GM18526 (cell line): Measurements from ENCODE around the gene UQCC5.

Source experiments
- POLR2A ChIP-seq: IDR thresholded peaks from 3 replicates; pipeline ENCODE4 v1.6.1; 2011; ENCODE audit not compliant: insufficient read length; ENCODE audit errors: extremely low read depth

UQCC5 gene

DNA sequence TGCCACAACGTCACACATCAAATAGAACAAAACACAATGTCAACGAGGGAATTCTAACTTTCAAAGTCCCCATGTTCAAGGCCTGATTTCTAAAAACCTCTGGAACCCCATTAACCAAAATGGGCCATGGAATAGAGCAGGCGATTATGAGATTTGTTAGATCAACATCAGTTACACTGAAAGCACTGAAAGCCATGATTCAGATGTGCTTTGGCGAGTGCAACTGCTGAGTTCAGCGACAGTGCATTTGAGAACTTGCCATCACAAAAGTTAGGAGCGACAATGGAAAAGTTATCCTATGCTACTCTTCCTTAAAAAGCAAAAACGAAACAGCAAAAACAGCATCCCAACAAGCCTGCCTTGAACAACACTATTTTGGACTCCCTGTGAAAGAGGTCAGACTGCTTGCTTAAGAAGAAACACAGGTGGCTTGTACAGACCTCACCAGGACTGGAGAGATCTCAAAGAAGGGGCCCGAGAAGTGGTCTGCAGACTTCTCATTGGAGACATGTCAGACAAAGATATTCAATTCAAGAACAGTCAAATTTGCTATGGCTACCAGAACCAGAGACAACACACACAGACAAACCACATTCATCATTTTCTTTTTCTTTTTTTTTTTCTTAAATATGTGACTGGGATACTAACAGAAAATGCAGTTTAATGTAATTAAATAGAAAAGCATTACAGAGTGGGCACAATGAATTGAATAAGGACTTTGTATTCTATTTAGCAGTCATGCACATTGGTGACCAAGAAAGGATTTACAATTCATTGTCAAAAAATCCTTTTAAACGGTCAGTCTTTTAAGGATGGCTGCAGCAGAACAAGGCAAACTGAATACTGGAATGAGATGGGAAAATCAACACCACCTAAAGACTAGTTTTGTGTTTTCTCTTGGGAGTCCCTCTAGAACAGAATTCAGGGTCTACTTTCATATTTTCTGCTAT lies 20.9 kb downstream of the UQCC5 start:
- no peak for TF ChIP-seq POLR2A

DNA sequence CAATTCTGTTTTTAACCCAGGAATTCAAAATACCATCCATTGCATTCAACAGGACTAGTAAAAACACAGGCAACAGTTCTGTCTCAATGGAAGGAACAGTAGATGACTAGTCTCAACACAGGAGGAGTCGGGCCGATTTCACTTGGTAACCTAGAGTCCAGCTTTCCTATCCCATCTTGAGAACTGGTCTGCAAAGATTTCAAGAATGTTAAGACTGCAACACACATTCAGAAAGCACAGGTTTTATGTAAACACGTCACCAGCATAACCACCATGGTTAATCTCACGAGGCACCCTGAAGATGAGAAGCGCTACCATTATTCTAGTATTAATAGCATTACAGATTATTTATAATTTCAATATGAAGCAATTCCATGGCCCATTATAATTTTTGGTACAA lies 22.0 kb downstream of the UQCC5 start:
- TF ChIP-seq POLR2A, result no peak

DNA sequence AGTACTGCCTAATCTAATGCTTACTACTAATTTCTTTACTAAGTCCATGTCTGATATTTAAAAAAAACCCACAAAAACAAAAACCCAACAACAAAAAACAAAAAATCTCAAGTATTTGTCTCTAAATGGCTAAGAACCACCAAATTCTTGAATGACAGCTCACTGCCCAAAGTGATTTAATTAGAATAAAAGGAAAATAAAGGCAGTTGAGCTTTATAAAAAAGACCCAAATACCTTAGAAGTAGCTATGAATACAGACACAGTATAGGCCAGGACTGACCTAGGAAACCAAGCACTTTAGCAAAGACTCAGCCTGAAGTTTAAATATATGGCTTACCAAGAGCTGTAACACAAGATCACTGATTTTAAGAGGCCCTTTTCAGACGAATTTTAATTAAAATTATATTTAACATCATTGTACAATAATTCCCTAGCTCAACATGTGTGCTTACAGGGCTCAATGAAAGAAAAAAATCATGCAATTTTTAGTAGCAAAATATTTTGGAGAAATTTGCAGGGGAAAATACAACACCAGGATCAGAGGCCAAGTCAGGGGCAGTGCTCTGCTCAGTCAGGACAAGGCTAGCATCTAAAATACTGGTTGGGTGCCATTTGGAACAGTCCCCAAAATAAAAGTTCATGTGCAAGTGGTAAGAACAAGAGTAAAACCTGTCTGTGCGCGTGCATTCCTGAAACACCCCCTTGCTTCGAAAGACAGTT lies 24.8 kb downstream of the UQCC5 start:
- no peak for TF ChIP-seq POLR2A

DNA sequence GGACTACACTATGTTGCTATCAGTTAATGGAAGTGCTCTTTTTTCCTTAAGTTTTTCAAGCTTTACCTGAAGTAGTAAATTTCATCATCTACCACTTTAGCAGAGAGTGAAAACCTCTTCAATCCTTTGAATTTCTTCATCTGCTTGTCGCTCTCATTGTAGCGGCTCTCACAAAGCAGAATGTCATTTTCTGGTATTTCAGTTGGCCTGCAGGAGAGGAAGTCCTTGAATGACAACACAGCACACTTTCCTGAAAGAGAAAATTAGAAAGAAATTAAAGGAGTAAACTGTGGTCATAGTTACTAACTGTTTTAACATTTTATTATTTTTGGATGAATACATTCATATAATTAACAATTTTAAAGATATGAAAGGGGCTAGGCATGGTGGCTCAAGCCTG lies 27.6 kb downstream of the UQCC5 start:
- no peak for TF ChIP-seq POLR2A

DNA sequence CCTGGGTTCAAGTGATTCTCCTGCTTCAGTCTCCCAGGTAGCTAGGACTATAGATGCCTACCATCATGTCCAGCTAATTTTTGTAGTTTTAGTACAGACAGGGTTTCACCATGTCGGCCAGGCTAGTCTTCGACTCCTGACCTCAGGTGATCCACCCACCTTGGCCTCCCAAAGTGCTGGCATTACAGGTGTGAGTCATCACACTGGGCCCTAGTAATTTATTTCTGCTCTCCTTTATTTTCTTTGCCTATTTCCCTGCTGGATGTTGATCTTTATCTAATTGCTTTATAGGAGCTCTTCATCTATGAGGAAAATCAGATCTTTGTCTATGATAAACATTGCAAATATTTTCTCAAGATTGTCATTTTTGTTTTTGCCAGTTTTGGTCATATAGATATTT lies 31.7 kb downstream of the UQCC5 start:
- TF ChIP-seq POLR2A, result no peak

DNA sequence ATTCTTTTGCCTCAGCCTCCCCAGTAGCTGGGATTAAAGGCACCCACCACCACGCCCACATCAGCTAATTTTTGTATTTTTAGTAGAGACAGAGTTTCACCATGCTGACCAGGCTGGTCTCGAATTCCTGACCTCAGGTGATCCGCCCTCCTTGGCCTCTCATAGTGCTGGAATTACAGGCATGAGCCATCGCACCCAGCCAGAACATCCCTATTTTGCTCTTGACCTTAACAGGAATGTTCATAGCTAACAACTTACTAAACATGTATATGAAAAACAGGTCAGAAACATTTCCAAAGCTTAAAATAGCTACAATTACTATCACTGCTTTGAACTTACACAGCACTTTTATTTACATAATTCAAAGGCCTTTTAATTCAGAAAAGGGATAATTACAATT lies 33.7 kb downstream of the UQCC5 start:
- no peak for TF ChIP-seq POLR2A

DNA sequence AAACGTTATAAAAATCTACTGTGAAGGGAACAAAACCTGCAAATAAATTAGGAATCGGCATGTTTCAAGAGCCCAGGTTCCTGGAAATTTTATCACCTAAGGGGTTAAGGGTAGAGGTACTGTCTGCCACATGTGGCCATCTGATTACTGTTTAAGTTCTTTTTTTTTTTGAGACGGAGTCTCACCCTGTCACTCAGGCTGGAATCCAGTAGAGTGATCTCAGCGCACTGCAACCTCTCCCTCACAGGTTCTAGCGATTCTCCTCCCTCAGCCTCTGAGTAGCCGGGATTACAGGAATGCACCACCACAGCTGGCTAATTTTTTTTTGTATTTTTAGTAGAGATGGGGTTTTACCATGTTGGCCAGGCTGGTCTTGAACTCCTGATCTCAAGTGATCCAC lies 35.8 kb downstream of the UQCC5 start:
- TF ChIP-seq POLR2A, result no peak

DNA sequence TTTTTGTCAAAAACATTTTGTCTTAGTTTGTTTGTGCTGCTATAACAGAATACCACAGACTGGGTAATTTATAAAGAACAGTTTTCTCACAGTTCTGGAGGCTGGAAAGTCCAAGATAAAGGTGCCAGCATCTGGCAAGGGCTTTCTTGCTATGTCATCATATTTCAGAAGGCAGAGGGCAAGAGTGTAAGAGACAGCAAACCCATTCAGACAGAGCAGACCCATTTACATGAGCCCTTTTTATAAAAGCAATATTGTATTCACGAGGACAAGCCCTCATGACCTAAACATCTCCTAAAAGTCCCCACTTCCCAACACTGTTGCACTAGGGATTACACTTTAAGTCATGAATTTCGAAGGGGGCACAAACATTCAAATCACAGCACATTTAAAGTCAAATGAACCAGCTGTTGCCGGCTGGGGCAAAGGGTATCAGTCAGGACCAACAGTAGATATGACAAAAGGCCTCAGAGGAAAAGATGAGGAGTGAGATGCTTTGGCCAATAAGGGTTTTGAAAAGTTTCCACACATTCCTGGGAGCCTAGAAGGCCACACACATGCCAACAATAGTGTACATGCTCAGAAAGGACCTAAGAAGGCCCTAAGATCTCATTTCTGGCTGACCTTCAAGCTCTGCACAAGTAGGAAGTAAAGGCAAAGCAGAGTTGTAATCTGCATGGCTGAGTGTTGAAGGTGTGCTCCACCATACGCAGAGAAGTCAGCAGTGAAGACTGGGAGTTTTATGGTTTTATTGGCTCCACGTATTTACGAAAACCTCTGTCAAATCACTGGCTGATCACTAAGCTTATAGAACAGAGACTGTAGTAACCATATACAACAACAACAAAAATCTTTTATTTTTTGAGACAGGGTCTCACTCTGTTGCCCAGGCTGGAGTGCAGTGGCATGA lies 37.9 kb downstream of the UQCC5 start:
- TF ChIP-seq POLR2A, result no peak
